Adrenal gland (tissue), 5 donors: ENCODE results near the gene TAB2.

Source experiments
- CTCF ChIP-seq, 6 experiments: fragments of 450-650 bp in 4 of 6; fragments of 200-600 bp in 2 of 6; sonication (generic) in 1 of 6; IDR thresholded peaks; 1 replicate in 5 of 6; 2 replicates in 1 of 6; pipeline versions ENCODE4 v1.5.1 to v1.8.0; 2016 to 2021; ENCODE audit warnings: antibody characterized with exemption in 6 of 6, mild to moderate bottlenecking in 2 of 6, moderate library complexity in 1 of 6
- POLR2A ChIP-seq, 2 donors: fragments of 450-650 bp; IDR thresholded peaks; one replicate each; pipeline ENCODE4 v1.6.1; 2017; ENCODE audit warnings: antibody characterized with exemption in 2 of 2, mild to moderate bottlenecking in 2 of 2, moderate library complexity in 1 of 2
- donor health status: DM: no; HTN: no; CAD: no.

GRCh38 chr6:149305372-149305771 lies 12.1 kb upstream of the TAB2 start:
- no peak for TF ChIP-seq CTCF (IDR thresholded peaks at IDR 0.05)
- no peak for TF ChIP-seq POLR2A (IDR thresholded peaks at IDR 0.05)
